Heart left ventricle (tissue), 13 donors: Measurements from ENCODE around the gene RSPH10B.
"Not testable (repeated sequence)": the region's sequence is repeated elsewhere in the genome, so short reads cannot be mapped to it uniquely, and the experiment has no call there.

Source experiments
- POLR2A ChIP-seq, 2 donors: fragments of 450-650 bp; IDR thresholded peaks; one replicate each; pipeline ENCODE4 v1.6.1; 2017; ENCODE audit warnings: antibody characterized with exemption in 2 of 2, mild to moderate bottlenecking in 2 of 2, moderate library complexity in 2 of 2
- TF ChIP-seq, protein P1 (sequence below), 12 donors: fragments of 200-600 bp; sonication (generic) in 4 of 12; IDR thresholded peaks; one replicate each; pipeline versions ENCODE4 v1.5.0 to v1.8.0; 2018 to 2022; ENCODE audit warnings: antibody characterized with exemption in 12 of 12, mild to moderate bottlenecking in 5 of 12
- donor health status: ischemic (EF 13 %, LVEDD 7.1; RV severe dilation, severe dysfunction).
- donor health status: DM: no; HTN: yes; CAD: no.
- donor health status: DM: no; HTN: no; CAD: no.
- donor health status: ischemic (EF 25% LVEDD 6.9; RV normal size, moderate dysfunction).
- donor health status: ischemic (EF 25% LVEDD 5.7; RV mildly dilated, moderate dysfunction).
- donor health status: ischemic (EF 35%, LVEDD 5.7; RV mildly dilated, moderate dysfunction).
- donor health status: nonischemic (EF 11% LVEDD 7.7; RV severe dilation, severe dysfunction).
- donor health status: DM: yes; HTN: yes; CAD: no.
- donor health status: PGD.
- donor health status: ischemic (EF 29% LVEDD 5.4; RV normal size, mild dysfunction).
- donor health status: nonischemic (EF 23%, LVEDD 6.1; RV moderate dilation, normal function).

DNA sequence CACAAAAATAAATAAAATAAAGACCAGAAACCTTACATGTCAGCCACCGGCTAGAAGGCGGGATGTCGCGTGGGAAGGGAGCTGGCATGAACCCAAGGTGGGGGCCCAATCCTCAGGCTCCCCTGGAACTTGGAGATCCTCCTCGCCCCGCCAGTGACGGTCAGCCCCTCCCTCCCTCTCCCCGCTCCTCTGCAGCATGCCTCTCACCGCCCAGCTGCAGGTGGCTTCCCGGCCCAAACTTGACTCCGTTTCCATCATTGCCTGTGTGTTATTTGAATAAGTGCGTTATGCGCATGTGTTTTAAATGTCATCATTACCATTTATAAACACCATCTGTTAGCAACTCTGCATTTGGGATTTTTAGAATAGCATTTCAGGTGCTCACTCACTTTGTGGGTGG lies 7.3 kb downstream of the RSPH10B start:
- not testable (repeated sequence) for TF ChIP-seq POLR2A (IDR thresholded peaks at IDR 0.05)
- TF ChIP-seq, protein P1, sequence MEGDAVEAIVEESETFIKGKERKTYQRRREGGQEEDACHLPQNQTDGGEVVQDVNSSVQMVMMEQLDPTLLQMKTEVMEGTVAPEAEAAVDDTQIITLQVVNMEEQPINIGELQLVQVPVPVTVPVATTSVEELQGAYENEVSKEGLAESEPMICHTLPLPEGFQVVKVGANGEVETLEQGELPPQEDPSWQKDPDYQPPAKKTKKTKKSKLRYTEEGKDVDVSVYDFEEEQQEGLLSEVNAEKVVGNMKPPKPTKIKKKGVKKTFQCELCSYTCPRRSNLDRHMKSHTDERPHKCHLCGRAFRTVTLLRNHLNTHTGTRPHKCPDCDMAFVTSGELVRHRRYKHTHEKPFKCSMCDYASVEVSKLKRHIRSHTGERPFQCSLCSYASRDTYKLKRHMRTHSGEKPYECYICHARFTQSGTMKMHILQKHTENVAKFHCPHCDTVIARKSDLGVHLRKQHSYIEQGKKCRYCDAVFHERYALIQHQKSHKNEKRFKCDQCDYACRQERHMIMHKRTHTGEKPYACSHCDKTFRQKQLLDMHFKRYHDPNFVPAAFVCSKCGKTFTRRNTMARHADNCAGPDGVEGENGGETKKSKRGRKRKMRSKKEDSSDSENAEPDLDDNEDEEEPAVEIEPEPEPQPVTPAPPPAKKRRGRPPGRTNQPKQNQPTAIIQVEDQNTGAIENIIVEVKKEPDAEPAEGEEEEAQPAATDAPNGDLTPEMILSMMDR (IDR thresholded peaks at IDR 0.05), result not testable (repeated sequence)
